ENCODE results near the gene CRTC3.
A peak's percentile ranks its signal among the peaks of the same experiment; 100 is the strongest.
"Not testable (repeated sequence)": the region's sequence is repeated elsewhere in the genome, so short reads cannot be mapped to it uniquely, and the experiment has no call there.

Gene CRTC3, protein sequence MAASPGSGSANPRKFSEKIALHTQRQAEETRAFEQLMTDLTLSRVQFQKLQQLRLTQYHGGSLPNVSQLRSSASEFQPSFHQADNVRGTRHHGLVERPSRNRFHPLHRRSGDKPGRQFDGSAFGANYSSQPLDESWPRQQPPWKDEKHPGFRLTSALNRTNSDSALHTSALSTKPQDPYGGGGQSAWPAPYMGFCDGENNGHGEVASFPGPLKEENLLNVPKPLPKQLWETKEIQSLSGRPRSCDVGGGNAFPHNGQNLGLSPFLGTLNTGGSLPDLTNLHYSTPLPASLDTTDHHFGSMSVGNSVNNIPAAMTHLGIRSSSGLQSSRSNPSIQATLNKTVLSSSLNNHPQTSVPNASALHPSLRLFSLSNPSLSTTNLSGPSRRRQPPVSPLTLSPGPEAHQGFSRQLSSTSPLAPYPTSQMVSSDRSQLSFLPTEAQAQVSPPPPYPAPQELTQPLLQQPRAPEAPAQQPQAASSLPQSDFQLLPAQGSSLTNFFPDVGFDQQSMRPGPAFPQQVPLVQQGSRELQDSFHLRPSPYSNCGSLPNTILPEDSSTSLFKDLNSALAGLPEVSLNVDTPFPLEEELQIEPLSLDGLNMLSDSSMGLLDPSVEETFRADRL

DNA sequence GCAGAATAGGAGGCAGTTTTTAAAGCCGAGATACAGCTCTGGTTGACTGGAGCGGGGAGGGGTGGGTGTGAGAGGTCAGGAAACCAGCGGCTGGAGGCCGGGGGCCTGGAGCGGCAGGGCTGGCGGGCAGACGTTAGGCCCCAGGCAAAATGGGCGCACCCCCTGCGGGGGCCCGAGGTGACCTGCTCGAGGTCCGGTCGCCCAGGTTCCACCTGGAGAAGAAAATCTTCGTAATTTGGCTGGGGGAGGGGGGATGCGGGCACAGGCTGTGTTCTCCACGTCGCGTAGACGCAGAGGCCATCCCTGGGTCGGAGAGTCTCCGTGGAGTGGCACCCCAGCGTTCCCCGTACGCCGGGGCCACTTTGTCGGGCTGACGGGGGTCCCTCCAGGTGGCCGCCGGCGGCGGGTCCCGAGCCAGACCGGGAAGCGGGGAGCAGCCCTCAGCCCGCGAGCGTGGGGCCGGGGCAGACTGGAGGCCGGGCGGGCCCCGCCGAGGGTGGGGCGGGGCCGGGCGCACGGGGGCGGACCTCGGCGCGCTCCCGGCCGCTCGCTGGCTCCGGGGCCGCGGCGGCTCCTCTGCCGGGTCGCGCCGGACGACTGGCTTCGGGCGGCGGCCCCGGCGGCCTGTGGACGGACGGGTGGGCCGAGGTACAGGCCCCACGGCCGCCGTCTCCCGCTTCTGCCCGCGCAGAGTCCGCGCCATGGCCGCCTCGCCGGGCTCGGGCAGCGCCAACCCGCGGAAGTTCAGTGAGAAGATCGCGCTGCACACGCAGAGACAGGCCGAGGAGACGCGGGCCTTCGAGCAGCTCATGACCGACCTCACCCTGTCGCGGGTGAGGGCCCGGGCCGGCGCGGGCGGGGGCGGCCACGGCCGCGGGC, at the start of gene CRTC3:
Gene CRTC3, plus strand, starts transcription at position 553 of the 879 bp plus-strand sequence. Its CDS starts 149 bp downstream, at position 702.
- peak; percentile 11 for DNase-seq

DNA sequence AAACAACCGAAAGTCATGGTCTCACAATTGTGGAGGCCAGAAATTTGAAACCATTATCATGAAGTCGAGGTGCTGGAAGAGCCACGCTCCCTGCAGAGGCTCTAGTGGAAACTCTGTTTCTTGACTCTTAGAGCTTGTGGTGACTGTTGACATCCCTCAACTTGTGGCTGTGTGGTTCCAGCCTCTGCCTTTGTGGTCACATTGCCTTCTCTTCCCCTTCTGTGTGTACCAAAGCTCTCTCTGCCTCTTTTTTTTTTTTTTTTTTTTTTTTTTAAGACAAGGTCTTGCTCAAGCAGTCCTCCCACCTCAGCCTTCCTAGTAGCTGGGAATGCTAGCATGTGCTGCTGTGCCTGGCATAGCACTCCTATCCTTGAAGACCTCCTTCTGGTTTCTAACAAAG, 48.7 kb upstream of the CRTC3 start:
- DNase-seq, result peak; percentile 96

DNA sequence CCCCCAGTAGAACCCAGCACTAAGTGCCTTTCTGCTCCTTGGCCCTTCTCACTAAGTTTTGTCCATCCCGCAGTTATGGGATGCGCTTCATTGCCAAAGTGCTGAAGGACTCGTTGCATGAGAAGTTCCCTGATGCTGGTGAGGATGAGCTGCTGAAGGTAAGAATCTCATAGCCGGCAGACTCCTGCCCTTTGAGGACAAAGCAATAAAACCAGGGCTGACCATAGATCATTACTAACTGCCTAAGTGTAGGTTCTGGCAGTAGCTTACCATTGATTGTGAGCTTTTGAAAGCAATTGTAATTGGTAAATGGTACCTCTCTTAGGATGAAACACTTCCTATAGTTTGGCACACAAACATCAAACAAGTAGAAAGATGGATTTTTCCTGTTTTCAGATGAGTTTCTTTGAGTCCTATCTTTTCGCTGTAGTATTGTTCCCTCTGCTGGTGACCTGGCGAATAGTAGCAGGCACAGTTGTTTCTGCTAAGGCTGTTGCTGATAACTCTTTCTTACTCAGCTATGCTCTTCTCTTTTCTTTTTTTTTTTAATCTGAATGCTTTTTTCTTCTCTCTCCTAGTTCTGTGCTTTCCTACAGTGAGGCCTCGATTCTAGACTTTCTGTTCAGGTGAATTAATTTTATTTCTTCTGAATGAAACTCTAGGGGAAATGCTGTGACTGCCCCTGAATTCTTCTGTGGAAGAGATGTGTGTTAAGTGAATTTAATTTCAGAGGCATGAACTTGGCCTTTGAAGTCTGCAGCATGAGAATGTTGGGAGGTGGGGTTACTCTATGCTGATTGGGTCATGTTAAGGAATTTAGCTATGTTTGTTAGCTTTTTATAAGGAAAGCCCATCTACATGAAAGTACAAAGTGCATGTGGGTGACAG, 47.4 kb upstream of the CRTC3 start:
- DNase-seq, result peak; percentile 36

DNA sequence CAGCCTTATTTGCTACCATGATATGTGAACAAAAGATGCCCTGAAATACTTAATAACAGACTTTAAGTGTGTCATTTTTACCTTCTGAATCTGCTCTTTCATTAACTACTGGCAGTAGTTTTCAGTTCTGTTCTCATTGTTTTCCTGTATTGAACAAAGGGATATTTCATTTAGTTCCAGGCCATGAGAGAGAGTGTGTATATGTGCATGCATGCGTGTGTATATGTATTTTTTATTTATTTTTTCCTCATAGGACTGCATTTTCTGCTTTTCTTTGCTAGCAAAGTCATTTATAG, 46.8 kb upstream of the CRTC3 start:
- DNase-seq, result no peak

DNA sequence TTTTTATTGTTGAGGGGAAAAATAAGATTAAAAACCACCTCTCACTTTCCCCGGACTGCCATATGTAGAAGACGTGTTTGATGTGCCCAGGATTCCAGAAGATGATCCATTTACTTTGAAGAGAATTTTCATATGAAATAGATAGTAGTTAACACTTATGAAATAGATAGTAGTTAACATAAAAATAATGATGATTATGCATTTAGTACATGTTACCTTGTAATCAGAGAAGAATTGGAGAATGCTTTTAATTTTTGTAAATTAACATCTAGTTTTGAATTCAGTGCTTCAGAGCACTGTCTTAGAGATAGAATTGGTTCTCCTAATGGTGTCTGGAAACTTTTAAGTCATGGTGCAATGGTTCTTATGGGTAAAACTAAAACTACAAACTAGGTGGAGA, 46.1 kb upstream of the CRTC3 start:
- DNase-seq, result no peak

DNA sequence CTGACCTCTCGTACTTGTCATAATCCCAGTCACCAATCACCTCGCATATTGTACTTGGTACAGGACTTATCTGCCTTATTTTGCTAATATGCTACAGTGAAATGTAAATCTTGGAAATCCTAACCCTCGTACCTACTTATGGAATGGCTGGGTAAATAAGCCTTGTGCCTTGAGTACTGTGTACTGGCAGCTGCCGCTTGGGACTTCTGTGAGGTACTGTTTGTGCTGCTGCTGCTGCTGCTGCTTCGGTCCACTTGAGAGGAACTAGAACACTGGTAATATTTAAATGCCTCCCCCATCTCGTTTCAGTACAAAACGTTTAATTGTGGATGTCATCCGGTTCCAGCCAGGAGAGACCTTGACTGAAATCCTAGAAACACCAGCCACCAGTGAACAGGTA, 42.5 kb upstream of the CRTC3 start:
- no peak for DNase-seq

DNA sequence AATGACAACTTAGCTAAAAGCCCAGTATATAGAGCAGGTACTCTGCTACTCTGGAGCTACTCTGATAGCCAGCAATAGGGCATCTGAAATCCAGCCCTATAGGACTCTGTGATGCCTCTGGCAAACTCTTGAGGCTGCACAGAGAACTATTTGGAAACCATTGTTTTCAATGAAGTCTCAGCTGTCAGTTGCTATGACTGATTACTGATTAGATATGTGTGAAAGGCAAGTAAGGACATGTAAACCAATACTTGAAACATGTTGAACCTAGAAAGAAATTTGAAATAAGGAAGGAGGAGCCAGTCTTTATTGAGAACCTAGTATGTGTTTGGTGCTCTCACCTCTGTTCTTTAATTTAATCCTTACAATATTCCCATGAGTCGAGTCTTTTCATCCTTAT, 40.2 kb upstream of the CRTC3 start:
- DNase-seq, result no peak

DNA sequence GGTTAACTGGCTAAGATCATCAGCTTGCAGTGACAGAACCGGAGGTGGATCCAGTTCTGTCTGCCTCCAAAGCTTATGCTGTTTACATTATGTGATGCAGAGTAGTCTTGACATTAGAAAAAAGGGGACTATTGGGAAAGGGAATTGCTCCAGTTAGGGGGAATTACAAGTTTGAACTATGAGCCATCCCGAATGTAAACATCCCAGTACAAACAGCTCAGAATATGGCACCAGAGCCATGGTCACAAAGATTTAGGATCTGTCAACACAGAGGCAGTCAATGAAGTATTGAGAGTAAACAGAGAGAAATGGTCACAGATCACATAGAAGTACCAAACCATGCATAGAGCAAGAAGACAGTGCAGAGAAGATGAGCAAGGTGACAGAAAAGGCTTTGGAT, 39.8 kb upstream of the CRTC3 start:
- no peak for DNase-seq

DNA sequence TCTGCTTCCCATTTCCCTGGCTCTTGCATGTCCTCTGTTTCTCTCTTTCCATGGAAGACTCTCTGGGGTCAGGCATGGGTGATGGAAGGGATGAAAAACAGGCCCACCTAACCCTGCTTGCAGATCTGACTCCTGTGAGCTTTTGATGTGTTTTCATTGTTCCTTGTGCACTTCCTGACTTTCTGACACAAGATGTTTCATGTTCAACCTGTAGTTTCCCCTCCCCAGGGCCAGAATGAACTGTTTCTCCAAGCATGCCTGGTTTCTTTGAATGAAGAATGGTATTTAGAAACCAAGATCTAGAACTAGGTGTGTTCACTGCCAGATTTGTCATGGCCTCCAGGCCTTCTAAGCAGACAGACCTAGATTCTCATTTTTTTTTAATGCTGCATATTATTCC, 36.1 kb upstream of the CRTC3 start:
- DNase-seq, result no peak

DNA sequence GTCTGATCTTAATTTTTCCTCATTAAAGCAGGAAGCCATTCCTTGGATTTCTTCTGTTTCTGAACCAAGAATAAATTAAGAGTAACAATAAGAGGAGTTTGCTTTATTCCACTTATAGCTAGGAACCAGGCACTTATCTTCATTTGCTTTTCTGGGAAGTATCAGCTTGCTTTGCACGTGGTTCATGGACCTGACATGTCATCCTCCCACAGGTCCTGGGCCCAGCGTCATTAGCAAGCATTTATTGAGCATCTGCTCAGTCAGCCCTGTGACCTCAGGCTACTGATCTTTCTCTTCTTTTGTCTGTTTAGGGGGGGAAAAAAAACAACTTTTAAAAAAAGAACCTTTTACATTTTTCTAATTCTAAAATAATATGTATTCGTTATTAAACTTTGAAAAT, 34.7 kb upstream of the CRTC3 start:
- DNase-seq, result no peak

DNA sequence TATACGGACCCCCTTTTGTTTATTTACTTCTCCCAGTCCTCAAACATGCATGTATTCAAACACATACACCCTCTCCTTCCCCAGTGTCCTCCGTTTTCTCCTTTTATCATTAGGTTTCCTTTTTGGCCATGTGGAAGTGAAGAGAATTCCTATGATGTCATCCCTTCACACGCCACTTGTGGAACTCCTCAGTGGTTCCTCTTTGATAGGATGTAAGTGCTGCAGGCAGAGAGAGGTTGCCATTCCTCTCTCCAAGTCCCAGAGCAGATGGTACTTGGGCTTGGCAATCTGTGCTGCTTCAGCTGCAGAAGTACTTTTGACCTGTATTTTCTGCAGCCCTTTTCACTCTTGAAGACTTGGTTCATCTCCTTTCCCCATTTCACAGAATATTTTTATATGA, 32.9 kb upstream of the CRTC3 start:
- DNase-seq, result no peak

DNA sequence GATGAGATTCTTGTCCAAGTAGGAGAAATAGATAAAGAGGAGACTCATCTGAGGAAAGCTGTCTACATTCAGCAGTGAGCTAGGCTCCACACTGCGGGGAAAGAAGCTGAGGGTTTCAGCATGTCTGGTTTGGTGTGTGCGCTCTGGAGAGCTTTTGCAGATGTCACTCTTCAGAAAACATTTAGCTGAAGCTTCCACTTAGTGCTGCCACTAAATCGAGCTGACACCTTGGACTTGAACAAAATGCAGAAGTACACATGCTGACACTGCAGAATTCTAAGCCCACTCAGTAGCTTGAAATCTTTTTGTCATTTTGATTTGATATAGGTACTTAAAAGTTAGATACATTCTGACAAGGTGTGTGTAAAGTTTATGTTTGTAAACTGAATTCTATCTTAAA, 32.3 kb upstream of the CRTC3 start:
- DNase-seq, result no peak

DNA sequence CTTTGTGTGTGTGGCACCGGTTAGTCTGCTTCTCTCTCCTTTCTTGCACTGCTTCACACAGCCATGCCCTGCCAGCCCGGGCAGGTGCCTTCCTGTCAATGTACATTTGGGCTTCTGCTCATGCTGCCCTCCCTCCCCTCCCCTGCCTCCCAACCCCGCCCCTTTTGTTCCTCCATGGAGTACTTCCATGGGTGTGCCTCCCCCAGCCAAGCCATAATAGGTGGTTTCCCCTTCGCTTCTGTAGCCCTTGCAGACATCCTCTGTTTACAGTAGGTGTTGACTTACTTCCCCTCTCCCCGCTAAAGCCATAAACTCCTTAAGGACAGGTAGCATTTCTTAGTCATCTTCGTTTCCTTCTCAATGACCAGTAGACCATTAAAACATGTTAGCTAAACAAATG, 31.8 kb upstream of the CRTC3 start:
- DNase-seq, result no peak

DNA sequence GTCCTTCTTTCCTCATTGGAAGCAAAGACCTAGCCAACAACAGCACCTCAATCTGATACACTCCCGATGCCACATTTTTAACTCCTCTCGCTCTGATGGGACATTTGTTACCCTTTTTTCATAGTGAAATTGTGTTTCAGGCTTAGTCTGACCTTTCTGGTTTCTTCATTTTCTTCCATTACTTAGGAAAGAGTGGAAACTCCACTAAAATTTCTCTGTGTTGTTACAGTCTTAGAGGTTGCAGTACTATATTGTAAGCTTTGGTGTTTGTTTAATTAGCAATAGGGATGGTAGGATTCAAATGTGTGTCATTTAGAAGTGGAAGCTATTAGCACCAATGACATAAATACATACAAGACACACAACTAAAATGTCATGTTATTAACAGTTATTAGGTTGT, 29.6 kb upstream of the CRTC3 start:
- DNase-seq, result no peak

DNA sequence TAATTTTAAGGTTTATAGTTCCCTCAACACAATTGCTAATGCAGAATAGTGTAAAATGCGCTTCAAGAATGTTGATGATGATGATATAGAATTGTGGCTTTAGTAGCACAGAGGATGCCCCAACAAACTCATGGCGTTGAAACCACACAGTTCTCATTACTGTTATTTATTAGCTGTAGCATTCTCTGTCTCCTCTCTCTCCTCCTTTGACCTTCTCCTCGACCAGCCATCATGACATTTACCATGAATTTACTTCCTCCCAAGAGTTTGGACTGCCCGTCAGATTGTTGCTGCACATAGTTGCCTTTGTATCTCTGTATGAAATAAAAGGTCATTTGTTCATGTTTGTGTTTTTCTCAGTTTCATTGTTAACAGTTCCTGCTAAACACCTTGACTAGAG, 27.8 kb upstream of the CRTC3 start:
- no peak for DNase-seq

DNA sequence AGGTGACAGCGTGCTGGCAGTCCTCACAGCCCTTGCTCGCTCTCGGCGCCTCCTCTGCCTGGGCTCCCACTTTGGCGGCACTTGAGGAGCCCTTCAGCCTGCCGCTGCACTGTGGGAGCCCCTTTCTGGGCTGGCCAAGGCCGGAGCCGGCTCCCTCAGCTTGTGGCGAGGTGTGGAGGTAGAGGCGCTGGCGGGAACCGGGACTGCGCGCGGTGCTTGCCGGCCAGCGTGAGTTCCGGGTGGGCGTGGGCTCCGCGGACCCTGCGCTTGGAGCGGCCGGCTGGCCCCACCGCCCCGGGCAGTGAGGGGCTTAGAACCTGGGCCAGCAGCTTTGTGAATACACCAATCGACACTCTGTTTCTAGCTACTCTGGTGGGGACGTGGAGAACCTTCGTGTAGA, 18.9 kb upstream of the CRTC3 start:
- not testable (repeated sequence) for DNase-seq

DNA sequence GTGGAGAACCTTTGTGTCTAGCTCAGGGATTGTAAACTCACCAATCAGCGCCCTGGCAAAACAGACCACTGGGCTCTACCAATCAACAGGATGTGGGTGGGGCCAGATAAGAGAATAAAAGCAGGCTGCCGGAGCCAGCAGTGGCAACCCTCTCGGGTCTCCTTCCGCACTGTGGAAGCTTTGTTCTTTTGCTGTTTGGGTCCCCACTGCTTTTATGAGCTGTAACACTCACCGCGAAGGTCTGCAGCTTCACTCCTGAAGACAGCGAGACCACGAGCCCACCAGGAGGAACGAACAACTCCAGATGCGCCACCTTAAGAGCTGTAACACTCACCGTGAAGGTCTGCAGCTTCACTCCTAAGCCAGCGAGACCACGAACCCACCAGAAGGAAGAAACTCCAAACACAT, 18.5 kb upstream of the CRTC3 start:
- not testable (repeated sequence) for DNase-seq

DNA sequence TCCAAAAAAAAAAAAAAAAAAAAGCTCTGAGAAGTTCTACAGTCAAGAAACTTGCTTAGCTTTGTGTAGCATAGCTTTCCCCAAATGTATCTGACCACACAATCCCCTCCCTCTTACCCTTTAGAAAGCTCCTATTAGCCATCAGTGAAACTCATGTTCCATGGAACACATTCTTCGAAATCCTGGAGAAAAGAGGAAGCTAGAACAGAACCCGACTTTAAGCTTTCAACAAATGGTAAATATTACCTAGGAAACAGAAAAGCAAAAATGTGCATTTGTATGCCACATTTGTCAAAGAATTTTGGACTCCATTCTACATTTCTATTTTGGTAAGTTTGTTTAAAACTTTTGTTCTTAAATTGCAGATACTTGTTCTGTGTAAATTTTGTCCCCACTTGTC, 17.4 kb upstream of the CRTC3 start:
- DNase-seq, result peak; percentile 39

DNA sequence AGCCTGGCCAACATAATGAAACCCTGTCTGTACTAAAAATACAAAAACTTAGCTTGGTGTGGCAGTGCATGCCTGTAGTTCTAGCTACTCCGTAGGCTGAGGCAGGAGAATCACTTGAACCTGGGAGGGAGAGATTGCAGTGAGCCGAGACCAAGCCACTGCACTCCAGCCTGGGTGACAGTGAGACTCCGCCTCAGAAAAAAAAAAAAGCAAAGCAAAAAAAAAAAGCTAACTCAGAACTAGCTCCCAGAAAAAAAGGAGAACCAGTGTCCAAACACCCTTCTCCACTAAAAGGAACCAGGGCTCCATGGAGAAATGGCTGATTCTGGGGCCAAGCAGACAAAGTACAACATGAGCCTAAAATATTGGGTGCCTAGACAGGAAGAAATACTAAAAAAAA, 16.7 kb upstream of the CRTC3 start:
- DNase-seq, result peak; percentile 63

DNA sequence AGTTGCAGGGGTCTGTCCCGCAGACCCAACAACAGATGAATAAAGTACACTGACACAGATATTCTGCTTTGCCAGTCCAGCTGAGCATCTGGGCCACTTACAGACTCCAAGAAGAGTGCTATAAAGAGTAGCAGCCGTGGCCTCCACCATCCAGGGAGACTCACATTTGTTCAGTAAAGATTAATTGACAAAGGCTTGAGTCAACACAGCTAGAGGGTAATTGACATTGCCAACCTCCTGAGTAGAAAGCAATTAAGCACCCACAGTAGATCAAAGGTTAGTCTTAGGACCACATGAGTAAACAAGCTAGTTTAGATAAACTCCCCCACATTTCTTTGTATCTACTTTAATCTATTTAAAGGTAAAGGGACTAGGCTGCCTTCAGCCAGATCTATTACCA, 16.3 kb upstream of the CRTC3 start:
- no peak for DNase-seq

DNA sequence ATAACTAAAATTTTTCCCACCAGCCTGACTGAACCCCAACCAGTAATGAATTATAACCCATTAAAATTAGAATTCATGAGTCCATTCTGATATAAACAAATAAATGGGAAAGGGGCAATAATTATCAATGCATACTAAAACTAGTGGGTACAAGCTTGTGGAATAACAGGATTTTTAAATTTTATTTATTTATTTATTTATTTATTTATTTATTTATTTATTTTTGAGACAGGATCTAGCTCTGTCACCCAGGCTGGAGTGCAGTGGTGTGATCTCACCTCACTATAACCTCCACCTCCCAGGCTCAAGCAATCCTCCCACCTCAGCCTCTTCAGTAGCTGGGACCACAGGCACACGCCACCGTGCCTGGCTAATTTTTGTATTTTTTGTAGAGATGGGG, 15.8 kb upstream of the CRTC3 start:
- DNase-seq, result not testable (repeated sequence)

DNA sequence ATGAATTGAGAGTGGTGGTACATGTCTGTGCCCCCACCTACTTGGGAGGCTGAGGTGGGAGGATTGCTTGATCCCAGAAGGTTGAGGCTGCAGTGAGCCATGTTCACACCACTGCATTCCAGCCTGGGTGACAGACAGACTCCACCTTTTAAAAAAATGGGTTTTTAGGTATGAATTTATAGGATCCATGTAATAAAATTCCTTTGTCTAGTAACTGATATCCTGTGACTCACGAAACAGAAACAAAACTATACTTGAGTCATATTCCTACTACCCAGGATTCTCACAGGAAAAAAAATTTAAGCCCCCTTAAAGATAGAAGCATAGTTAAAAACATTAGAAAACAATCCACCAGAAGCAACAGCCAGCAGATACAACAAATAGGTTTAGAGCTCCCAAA, 10.0 kb upstream of the CRTC3 start:
- DNase-seq, result no peak

DNA sequence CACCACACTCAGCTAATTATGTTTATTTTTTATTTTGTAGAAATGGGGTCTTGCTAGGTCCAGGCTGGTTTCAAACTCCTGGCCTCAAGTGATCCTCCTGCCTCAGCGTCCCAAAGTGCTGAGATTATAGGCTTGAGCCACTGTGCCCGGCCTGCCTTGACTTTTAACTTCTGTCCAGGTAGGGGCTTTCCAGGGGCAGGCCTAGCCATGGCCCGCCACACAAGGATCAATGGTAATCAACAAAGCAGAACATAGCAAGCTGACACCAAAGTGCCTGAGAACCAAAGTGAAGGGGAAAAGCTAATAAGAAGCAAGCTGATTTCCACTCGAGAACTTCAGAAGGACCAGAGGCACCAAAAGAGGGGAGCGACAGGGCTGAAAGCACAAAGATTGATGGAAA, 9.4 kb upstream of the CRTC3 start:
- no peak for DNase-seq

Measured in MV-4-11 (cell line).